ENCODE measurements around the gene AGBL4. TPM values are rescaled to one million over a fixed set of nuclear protein-coding genes. Genes with fewer than 3 reads are reported as not detected.

Gene AGBL4
- polyA plus RNA-seq, 3 donors, result 0.05 TPM; not detected in 2

GRCh38 chr1:49333906-49334305 lies 689.8 kb downstream of the AGBL4 start:
- no peak for TF ChIP-seq CTCF (IDR thresholded peaks at IDR 0.05)

GRCh38 chr1:49331066-49331852 lies 692.5 kb downstream of the AGBL4 start:
- Mint-ChIP-seq H3K36me3 (no peaks in the 10 kb centered on the region), H3K4me3 (no peak overlapping the region), H3K4me1 (no peaks in the 10 kb centered on the region), H3K9me3 (peaks cover 2 to 15% (median 5%) of the 10 kb centered on the region in 7 donors), H3K27ac (no peak overlapping the region), H3K27me3 (ENCODE audit: low read depth in 3 of 3) (no peaks in the 10 kb centered on the region)
- DNase-seq, result no peak
- H3K4me1 ChIP-seq (ENCODE audit: control insufficient read depth in 1 of 2, insufficient read depth in 2 of 2, low read length in 2 of 2), result no peaks in the 10 kb centered on the region
- WGBS (ENCODE audit: insufficient coverage), result 92% methylated on average over 13 of the region's 17 CpGs
- intact Hi-C loops (cut with micrococcal nuclease), result no loop called here
- no peak overlapping the region for H3K9ac ChIP-seq (ENCODE audit: insufficient read depth, low read length, poor library complexity, severe bottlenecking)
- H3K27ac ChIP-seq (ENCODE audit: low read depth in 1 of 2, low read length in 2 of 2), result no peak overlapping the region
- H3K4me3 ChIP-seq (replicated peaks in 1 of 3; ENCODE audit: low read depth in 2 of 3, low read length in 3 of 3), result no peak overlapping the region
- H3K9me3 ChIP-seq (replicated peaks in 1 of 2; ENCODE audit: control insufficient read depth in 1 of 2, insufficient read depth in 1 of 2, low read length in 2 of 2), result peaks cover 7 to 12% of the 10 kb centered on the region in 2 donors
- H4K20me1 ChIP-seq (ENCODE audit: insufficient read depth, low read length), result no peaks in the 10 kb centered on the region
- TF ChIP-seq CTCF (IDR thresholded peaks at IDR 0.05), result no peak
- no peaks in the 10 kb centered on the region for H3K79me2 ChIP-seq (ENCODE audit: insufficient read depth, low read length)
- no peaks in the 10 kb centered on the region for H3K36me3 ChIP-seq (replicated peaks in 1 of 2; ENCODE audit: control insufficient read depth in 1 of 2, insufficient read depth in 2 of 2, low read length in 2 of 2)
- H3K27me3 ChIP-seq (ENCODE audit: control insufficient read depth in 2 of 2, insufficient read depth in 2 of 2, low read length in 2 of 2), result no peaks in the 10 kb centered on the region
- H3K4me2 ChIP-seq (replicated peaks; ENCODE audit: extremely low read depth, low read length, poor library complexity, severe bottlenecking), result no peak overlapping the region
- no peak overlapping the region for H2AFZ ChIP-seq (ENCODE audit: insufficient read depth, low read depth, low read length, poor library complexity, severe bottlenecking)

More at GRCh38 chr1:49333906-49334305, 689.8 kb downstream of the AGBL4 start:
- Histone ChIP-seq H3K9ac (ENCODE audit: insufficient read depth, low read length, poor library complexity, severe bottlenecking) (no peak overlapping the region), H2AFZ (ENCODE audit: insufficient read depth, low read depth, low read length, poor library complexity, severe bottlenecking) (no peak overlapping the region), H3K9me3 (replicated peaks in 1 of 2; ENCODE audit: control insufficient read depth in 1 of 2, insufficient read depth in 1 of 2, low read length in 2 of 2) (peaks cover 7 to 10% of the 10 kb centered on the region in 2 donors), H3K27me3 (ENCODE audit: control insufficient read depth in 2 of 2, insufficient read depth in 2 of 2, low read length in 2 of 2) (no peaks in the 10 kb centered on the region), H3K4me1 (ENCODE audit: control insufficient read depth in 1 of 2, insufficient read depth in 2 of 2, low read length in 2 of 2) (no peaks in the 10 kb centered on the region), H4K20me1 (ENCODE audit: insufficient read depth, low read length) (no peaks in the 10 kb centered on the region), H3K27ac (ENCODE audit: low read depth in 1 of 2, low read length in 2 of 2) (no peak overlapping the region), H3K4me2 (replicated peaks; ENCODE audit: extremely low read depth, low read length, poor library complexity, severe bottlenecking) (no peak overlapping the region), H3K4me3 (replicated peaks in 1 of 3; ENCODE audit: low read depth in 2 of 3, low read length in 3 of 3) (no peak overlapping the region), H3K36me3 (replicated peaks in 1 of 2; ENCODE audit: control insufficient read depth in 1 of 2, insufficient read depth in 2 of 2, low read length in 2 of 2) (no peaks in the 10 kb centered on the region), H3K79me2 (ENCODE audit: insufficient read depth, low read length) (no peaks in the 10 kb centered on the region)
- intact Hi-C loops (cut with micrococcal nuclease), result no loop called here
- WGBS (ENCODE audit: insufficient coverage), result no CpG with 5 or more reads among the region's 2 CpGs
- no peak overlapping the region for H3K27ac Mint-ChIP-seq
- no peak for DNase-seq
- H3K27me3 Mint-ChIP-seq (ENCODE audit: low read depth in 3 of 3), result no peaks in the 10 kb centered on the region
- no peaks in the 10 kb centered on the region for H3K36me3 Mint-ChIP-seq
- peaks cover 0 to 13% (median 2%) of the 10 kb centered on the region in 7 donors for H3K9me3 Mint-ChIP-seq
- H3K4me3 Mint-ChIP-seq, result no peak overlapping the region
- no peaks in the 10 kb centered on the region for H3K4me1 Mint-ChIP-seq
